ENCODE data around the gene RHEX. TPM values are rescaled to one million over a fixed set of nuclear protein-coding genes. Genes with fewer than 3 reads are reported as not detected.
"Not testable (repeated sequence)": the region's sequence is repeated elsewhere in the genome, so short reads cannot be mapped to it uniquely, and the experiment has no call there.

Gene RHEX, protein sequence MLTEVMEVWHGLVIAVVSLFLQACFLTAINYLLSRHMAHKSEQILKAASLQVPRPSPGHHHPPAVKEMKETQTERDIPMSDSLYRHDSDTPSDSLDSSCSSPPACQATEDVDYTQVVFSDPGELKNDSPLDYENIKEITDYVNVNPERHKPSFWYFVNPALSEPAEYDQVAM
- 1 to 10 TPM in 2 of 6 donors, under 1 TPM in 4; 0.28 to 5.3 (median 0.60) TPM for polyA plus RNA-seq (ENCODE audit: low read depth in 6 of 6)

DNA sequence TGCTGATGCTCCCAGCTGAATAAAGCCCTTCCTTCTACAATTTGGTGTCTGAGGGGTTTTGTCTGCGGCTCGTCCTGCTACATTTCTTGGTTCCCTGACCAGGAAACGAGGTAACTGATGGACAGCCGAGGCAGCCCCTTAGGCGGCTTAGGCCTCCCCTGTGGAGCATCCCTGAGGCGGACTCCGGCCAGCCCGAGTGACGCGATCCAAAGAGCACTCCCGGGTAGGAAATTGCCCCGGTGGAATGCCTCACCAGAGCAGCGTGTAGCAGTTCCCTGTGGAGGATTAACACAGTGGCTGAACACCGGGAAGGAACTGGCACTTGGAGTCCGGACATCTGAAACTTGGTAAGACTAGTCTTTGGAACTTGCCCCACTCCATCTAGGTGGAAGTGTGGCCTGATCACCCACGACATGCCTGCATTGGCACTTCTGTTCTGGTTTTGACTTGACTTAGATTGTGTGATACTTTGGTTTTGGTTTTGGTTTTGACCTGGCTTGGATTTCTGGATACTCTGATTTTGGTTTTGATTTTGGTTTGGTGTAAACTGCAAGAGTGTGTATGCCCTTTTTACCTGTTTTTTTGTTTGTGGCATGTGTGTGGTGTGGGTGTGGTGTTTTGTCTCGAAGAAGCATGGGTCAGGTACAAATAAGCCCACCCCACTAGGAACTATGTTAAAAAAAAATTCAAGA is at the start of gene RHEX:
Gene RHEX, plus strand, starts transcription at position 255 of the 692 bp plus-strand sequence. CDS start 44,656 bp downstream, outside the sequence.
- H3K36me3 Mint-ChIP-seq; H3K9me3 Mint-ChIP-seq; H3K27me3 Mint-ChIP-seq; ATAC-seq (ENCODE audit: low read depth in 2 of 2): not testable (repeated sequence)
- Mint-ChIP-seq H3K4me3 (peak within 1 kb of the TSS; percentile 10 to 89 (median 78)), H3K27ac (peak within 1 kb of the TSS; percentile 93 to 98 (median 96)), H3K4me1 (peaks cover 56 to 85% (median 74%) of the 10 kb centered on the region in 3 donors)
- peak; percentile 58 for DNase-seq

DNA sequence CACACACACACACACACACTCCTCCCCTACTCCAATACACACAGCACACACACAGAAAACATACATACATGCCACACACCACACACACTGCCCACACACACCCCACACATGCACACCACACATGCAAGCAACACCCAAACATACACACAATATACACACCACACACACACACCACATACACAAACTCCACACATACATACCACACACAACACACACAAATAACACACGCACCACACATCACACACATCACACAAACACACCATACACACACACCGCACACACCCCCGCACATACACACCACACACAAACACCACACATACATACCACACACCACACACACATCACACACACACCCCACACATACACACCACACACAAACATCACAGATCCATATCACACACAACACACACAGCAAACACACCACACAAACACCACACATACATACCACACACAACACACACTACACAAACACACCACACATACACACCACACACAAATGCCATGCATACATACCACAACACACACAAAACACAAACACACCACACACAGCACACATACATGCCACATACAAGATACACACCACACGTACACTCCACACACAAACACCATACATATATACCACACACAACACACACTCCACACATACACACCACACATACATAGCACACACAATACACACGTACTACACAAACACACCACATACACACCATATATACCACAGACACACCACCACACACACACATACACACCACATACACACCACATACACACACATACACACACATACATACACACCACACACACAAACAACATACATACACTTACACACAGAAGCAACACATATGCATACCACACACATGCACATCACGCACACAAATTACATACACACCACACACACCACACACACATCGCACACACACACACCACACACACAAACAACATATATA is 48.8 kb upstream of the RHEX start:
- Mint-ChIP-seq H3K4me3 (no peak overlapping the region), H3K27ac (peak overlapping the region in 2 of 6 donors; percentile 33 to 63), H3K36me3 (no peaks in the 10 kb centered on the region), H3K9me3 (no peaks in the 10 kb centered on the region), H3K4me1 (peaks cover 8 to 10% (median 8%) of the 10 kb centered on the region in 3 donors), H3K27me3 (peaks cover 5 to 10% (median 8%) of the 10 kb centered on the region in 3 donors)
- ATAC-seq (ENCODE audit: low read depth in 2 of 2) (no peak), DNase-seq (no peak)

DNA sequence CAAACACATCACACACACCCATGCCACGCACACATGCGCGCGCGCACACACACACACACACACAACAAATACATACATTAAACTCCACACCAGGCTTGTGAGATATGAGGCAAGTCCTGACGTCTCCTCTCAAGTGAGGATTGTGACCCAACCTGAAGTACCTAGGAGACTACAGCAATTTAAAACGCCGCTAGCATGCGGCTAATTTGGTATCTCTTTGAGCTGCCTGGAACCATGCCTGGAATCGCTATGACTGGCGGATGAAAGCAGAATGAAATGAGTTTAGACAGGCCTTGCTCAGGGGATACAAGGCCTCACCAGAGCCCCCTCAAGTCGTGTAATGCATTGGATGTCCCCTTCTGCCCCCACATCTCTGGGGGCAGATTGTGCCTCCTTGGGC is 48.1 kb upstream of the RHEX start:
- DNase-seq (no peak), ATAC-seq (ENCODE audit: low read depth in 2 of 2) (no peak)
- Mint-ChIP-seq H3K4me1 (peaks cover 8 to 10% (median 8%) of the 10 kb centered on the region in 3 donors), H3K4me3 (no peak overlapping the region), H3K27me3 (peaks cover 5 to 10% (median 8%) of the 10 kb centered on the region in 3 donors), H3K36me3 (no peaks in the 10 kb centered on the region), H3K27ac (peak overlapping the region in 2 of 6 donors; percentile 1 to 2), H3K9me3 (no peaks in the 10 kb centered on the region)

DNA sequence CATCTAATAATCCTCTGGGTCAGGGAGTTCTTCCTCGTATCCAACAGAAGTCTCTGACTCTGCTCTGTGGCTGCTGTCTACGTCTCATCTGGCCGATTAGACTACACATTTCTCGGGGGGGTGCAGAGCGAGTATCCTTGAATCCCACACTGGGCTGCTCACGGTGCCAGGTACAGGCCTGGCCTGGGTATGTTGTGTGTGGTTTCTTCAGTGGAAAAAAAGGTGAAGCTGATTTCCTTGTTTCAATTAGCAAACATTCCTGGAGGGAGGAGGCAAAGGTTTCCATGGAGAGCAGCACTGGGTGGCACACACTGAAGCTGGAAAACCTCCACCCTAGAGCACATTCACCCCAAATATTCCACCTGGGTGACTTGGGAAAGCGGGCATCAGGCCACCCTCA is 47.7 kb upstream of the RHEX start:
- H3K4me1 Mint-ChIP-seq: peaks cover 8 to 10% (median 8%) of the 10 kb centered on the region in 3 donors
- no peak overlapping the region for H3K4me3 Mint-ChIP-seq
- DNase-seq (no peak), ATAC-seq (ENCODE audit: low read depth in 2 of 2) (no peak)
- no peaks in the 10 kb centered on the region for H3K9me3 Mint-ChIP-seq
- H3K27ac Mint-ChIP-seq: no peak overlapping the region
- H3K36me3 Mint-ChIP-seq: no peaks in the 10 kb centered on the region
- peaks cover 5 to 10% (median 8%) of the 10 kb centered on the region in 3 donors for H3K27me3 Mint-ChIP-seq

DNA sequence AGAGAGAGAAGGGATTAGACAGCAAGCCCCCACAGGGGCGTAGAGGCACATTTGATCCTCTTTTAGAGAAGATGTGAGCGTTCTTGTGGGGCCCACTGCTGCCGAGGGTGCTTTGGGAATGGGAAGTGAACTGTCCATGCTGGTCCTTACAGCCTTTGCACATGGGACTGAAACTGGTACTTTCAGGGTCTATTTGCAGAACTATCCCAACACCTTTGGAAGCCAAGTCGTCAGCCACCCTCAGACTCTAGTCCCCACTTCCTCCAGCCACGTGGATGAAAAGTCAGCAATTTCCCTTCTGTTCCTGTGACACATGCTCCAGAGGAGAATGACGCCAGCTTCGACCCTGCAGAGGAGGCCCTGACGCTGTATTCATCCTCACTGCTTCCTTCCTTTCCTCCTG is 47.2 kb upstream of the RHEX start:
- Mint-ChIP-seq H3K9me3 (no peaks in the 10 kb centered on the region), H3K4me1 (peaks cover 8 to 11% (median 10%) of the 10 kb centered on the region in 3 donors), H3K27me3 (peaks cover 5 to 10% (median 8%) of the 10 kb centered on the region in 3 donors), H3K4me3 (no peak overlapping the region), H3K27ac (peak overlapping the region in 1 of 6 donors; percentile 21), H3K36me3 (no peaks in the 10 kb centered on the region)
- ATAC-seq (ENCODE audit: low read depth in 2 of 2): no peak
- DNase-seq: no peak

DNA sequence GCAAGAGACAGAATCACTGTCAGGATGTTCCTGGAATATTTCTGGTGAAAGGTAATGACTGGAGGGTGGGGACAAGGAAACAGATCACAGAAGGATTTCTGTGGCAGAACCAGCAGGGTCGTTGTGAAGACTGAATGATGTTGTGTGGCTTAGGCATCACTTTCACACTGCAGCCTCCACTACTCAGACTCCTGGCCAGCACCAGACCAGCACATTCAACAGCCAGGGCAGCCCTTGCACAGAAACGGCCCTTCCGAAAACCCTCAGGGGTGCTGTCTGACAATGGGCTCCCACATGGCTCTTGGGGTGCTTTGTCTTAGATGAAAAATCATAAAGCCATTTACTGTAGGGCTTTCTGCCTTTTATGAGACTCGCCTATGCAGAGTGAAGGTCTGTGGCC is 46.0 kb upstream of the RHEX start:
- Mint-ChIP-seq H3K36me3 (no peaks in the 10 kb centered on the region), H3K9me3 (no peaks in the 10 kb centered on the region), H3K27me3 (peaks cover 5 to 10% (median 8%) of the 10 kb centered on the region in 3 donors), H3K4me3 (no peak overlapping the region), H3K27ac (peak overlapping the region in 1 of 6 donors; percentile 51), H3K4me1 (peaks cover 12 to 18% (median 14%) of the 10 kb centered on the region in 3 donors)
- ATAC-seq (ENCODE audit: low read depth in 2 of 2): no peak
- DNase-seq: no peak

DNA sequence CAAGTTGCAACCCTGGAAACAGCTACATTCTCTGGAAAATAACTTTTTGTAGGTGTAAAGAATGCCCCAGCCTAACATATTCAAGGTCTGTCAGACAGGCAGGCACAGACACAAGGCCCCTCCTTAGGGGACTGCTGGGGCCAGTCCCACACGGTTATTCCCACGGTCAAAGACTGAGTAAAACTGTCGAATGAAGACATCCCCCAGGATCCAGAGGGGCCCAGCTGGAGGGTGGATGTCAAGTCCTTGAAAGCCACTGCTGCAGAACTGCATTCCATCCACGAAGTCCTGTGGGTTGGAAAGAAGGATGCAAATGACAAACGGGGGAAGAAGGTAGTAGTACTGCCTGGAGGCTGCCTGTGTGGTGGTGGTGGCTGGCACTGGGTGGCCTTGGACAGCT is 42.9 kb upstream of the RHEX start:
- DNase-seq: no peak
- Mint-ChIP-seq H3K36me3 (no peaks in the 10 kb centered on the region), H3K27ac (no peak overlapping the region), H3K4me3 (no peak overlapping the region), H3K9me3 (no peaks in the 10 kb centered on the region), H3K4me1 (peaks cover 22 to 30% (median 26%) of the 10 kb centered on the region in 3 donors), H3K27me3 (no peaks in the 10 kb centered on the region)
- no peak for ATAC-seq (ENCODE audit: low read depth in 2 of 2)

DNA sequence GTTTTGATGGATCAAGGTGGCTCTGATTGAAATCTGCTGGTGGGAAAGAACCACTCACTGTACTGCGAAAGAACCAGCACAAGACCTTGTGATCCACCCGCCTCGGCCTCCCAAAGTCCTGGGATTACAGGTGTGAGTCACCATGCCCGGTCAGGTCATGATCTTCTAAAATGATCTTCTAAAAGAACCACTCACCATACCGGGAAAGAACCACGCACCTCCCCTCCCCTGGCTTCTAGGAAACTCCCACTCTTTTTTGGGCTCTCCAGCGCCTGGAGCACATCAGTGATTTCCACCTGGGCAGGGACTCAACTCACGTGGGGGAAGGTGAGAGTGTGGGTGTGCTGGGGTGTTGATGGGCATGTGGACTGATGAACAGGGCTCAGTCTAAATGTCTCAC is 41.9 kb upstream of the RHEX start:
- H3K9me3 Mint-ChIP-seq: no peaks in the 10 kb centered on the region
- ATAC-seq (ENCODE audit: low read depth in 2 of 2) (no peak), DNase-seq (no peak)
- no peaks in the 10 kb centered on the region for H3K27me3 Mint-ChIP-seq
- no peak overlapping the region for H3K4me3 Mint-ChIP-seq
- H3K27ac Mint-ChIP-seq: peak overlapping the region in 2 of 6 donors; percentile 15 to 90
- H3K36me3 Mint-ChIP-seq: no peaks in the 10 kb centered on the region
- H3K4me1 Mint-ChIP-seq: peaks cover 22 to 30% (median 26%) of the 10 kb centered on the region in 3 donors

DNA sequence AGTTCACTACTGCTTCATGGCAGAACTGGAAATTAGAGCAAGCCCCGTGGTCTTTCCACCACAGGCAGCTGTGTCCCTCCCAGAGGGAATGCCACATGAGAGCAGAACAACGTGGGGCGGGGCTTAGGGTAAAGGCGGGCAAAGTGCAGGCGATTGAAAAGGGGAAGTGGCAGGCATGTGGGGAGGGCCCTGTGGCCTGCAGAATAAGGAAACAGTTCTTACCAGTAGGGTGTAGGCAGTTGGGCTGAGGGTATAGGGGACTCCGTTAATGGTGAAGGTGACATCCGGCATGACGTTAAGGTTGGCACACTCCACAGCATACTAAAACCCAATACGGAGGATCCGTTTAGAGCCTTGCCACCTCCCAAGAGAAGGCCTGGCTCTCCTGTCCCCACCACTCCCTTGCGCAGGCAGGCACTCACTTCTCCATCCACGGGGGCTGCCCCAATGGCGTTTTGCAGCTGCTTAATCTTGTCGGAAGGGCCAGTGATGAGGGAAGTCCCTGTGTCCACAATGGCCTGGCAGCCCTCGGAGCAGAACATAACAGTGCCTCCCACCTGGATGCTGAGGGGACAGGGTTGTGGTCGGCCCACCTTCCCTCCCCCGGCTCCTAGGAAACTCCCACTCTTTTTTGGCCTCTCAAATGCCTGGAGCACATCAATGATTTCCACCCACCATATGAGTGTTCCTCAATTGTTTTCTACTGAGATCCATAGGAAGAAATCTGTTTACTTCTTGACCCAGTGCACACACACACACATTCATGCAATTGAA is 40.7 kb upstream of the RHEX start:
- Mint-ChIP-seq H3K4me3 (peak overlapping the region; percentile 1 to 87 (median 77)), H3K9me3 (no peaks in the 10 kb centered on the region), H3K27me3 (no peaks in the 10 kb centered on the region), H3K4me1 (peaks cover 22 to 30% (median 26%) of the 10 kb centered on the region in 3 donors), H3K27ac (peak overlapping the region; percentile 90 to 98 (median 96)), H3K36me3 (no peaks in the 10 kb centered on the region)
- DNase-seq (peak; percentile 90), ATAC-seq (ENCODE audit: low read depth in 2 of 2) (peak; percentile 97 to 99)

DNA sequence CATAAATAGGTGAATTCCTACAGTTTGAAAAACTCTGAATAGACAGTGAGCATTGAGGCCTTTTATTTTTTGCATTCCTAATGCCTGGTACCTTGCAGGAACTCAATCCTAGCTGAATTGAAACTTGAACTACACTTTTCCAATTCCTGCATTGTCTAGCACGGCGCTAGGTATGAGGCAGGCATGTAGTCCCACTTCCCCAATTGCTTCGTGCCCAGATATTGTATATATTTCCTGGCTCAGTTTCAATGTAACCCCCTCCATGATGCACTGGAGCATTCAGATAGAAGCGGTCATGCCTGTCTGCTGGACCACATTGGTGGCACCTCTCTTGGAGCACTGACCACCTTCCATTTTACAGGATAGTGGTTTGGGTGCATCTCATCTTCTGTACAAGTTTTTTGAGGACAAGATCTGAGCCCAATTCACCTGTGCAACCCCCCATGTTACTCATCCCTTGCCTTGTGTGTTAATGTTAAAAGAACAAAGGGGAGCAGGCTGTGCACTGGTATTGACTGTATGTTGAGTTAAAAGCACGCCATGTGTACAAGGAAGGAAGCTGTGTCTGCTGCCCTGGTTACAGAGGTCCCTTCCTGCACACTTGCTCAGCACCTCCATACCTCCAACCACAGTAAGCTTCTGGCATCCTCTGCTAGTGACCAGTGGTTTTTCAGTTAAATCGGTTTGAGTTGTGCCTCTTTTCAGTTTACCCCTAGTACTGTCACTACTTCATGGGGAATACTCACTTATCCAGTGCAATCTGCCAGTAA is 39.8 kb upstream of the RHEX start:
- no peaks in the 10 kb centered on the region for H3K27me3 Mint-ChIP-seq
- no peaks in the 10 kb centered on the region for H3K36me3 Mint-ChIP-seq
- ATAC-seq (ENCODE audit: low read depth in 2 of 2) (no peak), DNase-seq (no peak)
- H3K27ac Mint-ChIP-seq: peak overlapping the region; percentile 90 to 98 (median 96)
- peaks cover 22 to 30% (median 26%) of the 10 kb centered on the region in 3 donors for H3K4me1 Mint-ChIP-seq
- no peaks in the 10 kb centered on the region for H3K9me3 Mint-ChIP-seq
- peak overlapping the region; percentile 1 to 85 (median 74) for H3K4me3 Mint-ChIP-seq

DNA sequence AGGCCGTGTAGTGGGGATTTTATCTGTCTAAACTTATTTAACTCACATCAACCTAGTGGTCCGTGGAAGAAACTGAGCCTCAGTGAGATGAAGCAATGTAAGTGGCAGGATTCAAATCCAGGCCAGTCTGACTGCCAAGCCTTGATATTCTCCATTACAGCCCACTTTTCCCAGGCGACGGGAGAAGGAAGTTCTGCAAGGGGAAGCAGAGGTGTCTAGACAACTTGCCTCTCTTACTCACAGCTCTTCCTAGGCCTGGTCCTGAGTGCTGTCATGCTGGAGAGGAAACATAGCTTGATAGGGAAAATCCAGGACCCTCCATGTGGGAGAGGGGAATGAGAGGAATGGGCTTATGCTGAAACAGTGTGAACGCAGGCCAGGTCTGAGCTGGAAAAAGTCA is 38.4 kb upstream of the RHEX start:
- Mint-ChIP-seq H3K27ac (peak overlapping the region in 1 of 6 donors; percentile 11), H3K36me3 (no peaks in the 10 kb centered on the region), H3K27me3 (no peaks in the 10 kb centered on the region), H3K4me3 (peak overlapping the region in 1 of 8 donors; percentile 52), H3K4me1 (peaks cover 22 to 30% (median 26%) of the 10 kb centered on the region in 3 donors), H3K9me3 (no peaks in the 10 kb centered on the region)
- no peak for ATAC-seq (ENCODE audit: low read depth in 2 of 2)
- no peak for DNase-seq

DNA sequence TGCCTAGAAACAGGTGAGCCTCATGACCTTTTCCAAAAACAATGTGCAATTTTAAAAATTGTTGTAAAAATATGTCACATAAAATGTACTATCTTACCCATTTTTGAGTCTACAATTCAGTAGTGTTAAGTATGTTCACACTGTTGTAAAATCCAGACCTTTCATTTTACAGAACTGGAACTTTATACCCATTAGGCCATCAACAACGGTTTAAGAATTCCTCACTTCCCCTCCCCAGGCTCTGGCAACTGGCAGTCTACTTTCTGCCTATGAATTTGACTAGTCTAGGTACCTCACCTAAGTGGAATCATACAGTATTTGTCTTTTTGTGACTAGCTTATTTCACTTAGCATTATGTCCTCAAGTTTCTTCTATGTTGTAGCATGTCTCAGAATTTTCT is 37.9 kb upstream of the RHEX start:
- peaks cover 22 to 30% (median 26%) of the 10 kb centered on the region in 3 donors for H3K4me1 Mint-ChIP-seq
- H3K4me3 Mint-ChIP-seq: no peak overlapping the region
- no peak for ATAC-seq (ENCODE audit: low read depth in 2 of 2)

More for the DNA sequence above, 37.9 kb upstream of the RHEX start:
- no peaks in the 10 kb centered on the region for H3K27me3 Mint-ChIP-seq
- H3K9me3 Mint-ChIP-seq: no peaks in the 10 kb centered on the region
- H3K27ac Mint-ChIP-seq: peak overlapping the region in 2 of 6 donors; percentile 5 to 53
- H3K36me3 Mint-ChIP-seq: no peaks in the 10 kb centered on the region
- DNase-seq: no peak
